Stimulated activated CD4-positive, alpha-beta T cell treated with anti-CD3 and anti-CD28 coated beads, Interleukin-4, amount 100 ng/mL, for 1 hour (primary cell): ENCODE results near the gene RNF2.
"Not testable (repeated sequence)": the region's sequence is repeated elsewhere in the genome, so short reads cannot be mapped to it uniquely, and the experiment has no call there.

ENCODE experiments used
- DNase-seq: peaks from one replicate; pipeline ENCODE4 v3.0.0-alpha.2; 2020

Gene RNF2

GRCh38 chr1:185044981-185045813 lies at the start of gene RNF2:
RNF2 (plus strand) TSS chr1:185045558; CDS start chr1:185087554, 41,996 bp downstream.
- peak; percentile 78 for DNase-seq

DNA sequence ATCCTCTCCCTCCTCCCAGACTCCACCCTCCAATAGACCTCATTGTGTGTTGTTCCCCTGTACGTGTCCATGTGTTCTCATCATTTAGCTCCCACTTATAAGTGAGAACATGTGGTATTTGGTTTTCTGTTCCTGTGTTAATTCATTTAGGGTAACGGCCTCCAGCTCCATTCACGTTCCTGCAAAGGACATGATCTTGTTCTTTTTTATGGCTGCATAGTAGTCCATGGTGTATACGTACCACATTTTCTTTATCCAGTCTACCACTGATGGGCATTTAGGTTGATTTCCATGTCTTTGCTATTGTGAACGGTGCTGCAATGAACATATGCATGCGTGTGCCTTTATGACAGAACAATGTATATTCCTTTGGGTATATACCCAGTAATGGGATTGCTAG lies 45.4 kb upstream of the RNF2 start:
- DNase-seq = not testable (repeated sequence)

- not testable (repeated sequence) for DNase-seq
Measured at GRCh38 chr1:185001312-185001880, 44.0 kb upstream of the RNF2 start.

DNA sequence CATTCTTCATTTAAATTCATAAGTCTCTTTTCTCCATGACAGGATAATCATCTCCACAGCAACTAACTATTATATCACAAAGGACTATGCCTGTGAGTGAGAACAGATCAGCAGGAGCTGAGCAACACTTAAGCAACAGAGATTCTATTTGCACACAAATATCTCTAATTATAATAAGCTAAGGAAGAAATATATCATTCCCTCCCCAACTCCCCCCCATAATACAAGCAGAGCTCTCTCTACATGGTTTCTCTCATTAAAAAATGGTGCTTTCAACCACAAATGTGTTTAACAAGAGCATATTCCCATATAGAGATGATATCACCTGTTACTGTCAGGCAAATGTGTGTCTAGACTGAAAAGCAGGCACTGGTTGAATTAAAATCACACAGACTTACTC lies 36.5 kb upstream of the RNF2 start:
- no peak for DNase-seq

GRCh38 chr1:185010361-185010760 lies 35.0 kb upstream of the RNF2 start:
- DNase-seq = no peak

DNA sequence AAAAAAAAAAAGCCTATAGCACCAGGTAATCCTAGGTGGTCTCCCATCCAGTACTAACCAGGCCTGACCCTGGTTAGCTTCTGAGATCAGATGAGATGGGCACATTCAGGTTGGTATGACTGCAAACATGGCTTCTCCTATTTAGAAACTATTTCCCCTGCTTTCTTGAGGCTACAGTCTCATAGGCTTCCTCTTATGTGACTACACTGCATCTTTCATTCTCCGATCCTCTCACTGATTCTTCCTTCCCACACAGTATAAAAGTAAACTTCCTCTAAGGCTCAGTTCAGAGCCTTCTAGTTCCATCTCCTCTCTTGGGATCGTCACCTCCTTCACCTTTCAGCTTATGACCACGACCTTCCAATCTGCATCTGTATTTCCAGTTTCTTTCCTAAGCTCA lies 30.4 kb upstream of the RNF2 start:
- no peak for DNase-seq

DNA sequence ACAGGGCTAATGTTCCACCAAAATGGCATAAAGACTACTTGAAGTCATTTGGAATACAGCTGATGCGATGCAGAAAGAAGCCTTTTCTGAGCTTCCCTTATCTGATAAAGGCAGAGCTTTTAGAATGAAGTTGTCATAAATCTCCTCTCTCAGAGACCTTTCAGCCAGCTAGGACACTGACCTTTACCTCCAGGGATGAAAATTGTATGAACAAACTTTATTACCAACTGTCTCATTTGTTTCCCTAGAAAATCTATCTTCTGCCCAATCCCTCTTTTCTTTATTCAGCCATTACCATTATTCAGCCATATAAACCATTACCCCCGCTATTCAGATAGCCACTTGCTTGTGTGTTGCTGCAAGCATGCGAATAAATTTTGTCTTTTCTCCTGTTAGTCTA lies 29.7 kb upstream of the RNF2 start:
- DNase-seq = no peak

- no peak for DNase-seq
Measured at GRCh38 chr1:185016880-185017279, 28.5 kb upstream of the RNF2 start.

DNA sequence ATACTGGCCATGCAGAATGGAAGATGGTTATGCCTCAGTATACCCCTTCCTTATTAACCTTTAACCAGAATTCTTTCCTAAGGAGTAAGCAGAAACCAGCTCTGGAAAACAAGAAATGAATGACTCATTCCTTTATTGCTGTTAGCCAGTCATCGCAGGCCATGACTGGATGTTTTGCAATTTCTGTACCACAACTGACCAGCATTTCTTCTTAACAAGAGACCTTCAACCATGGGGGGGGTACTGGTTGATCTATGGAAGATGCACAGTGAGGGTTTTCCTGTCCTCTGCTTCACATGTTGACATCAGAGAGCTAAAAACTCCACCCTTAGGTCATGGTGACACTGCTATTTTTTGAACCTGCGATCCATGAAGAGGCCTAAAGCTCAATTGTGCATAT lies 28.0 kb upstream of the RNF2 start:
- no peak for DNase-seq

DNA sequence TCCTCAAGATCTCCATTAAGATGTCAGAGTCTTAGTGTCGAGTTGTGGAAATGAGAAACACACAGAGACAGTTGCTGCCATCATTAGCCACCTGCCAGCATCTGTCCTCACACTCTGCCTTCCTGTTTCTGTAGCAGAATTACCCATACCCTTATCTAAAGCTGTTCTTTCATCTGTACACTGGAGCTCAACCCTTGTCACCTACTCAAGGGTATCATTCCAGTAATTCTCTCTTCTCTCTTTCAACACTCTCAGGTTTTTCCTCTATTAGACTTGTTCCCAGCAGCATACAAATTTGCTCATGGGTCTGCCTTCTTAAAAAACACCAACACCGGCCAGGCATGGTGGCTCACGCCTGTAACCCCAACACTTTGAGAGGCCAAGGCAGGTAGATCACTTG lies 27.4 kb upstream of the RNF2 start:
- DNase-seq = no peak

GRCh38 chr1:185027252-185027882 lies 18.0 kb upstream of the RNF2 start:
- no peak for DNase-seq

- no peak for DNase-seq
Measured at GRCh38 chr1:185033686-185034085, 11.7 kb upstream of the RNF2 start.

DNA sequence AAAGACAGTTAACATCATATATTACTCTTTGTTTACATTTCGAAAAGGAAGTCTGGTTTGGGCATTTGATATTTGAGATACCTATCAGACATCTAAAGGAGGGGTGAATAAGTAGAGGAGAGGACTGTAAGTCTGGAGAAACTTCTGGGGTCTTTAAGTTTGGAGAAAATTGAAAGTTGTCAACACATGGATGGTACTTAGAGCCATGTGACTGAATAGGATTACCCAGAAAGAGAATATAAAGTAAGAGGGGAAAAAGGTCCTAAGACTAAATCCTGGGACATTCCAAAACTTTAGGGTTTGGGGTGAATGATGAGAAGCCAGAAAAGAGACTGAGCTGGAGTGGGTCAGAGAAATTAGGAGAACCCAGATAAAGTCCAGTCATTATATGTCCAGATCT lies 10.1 kb upstream of the RNF2 start:
- no peak for DNase-seq

- no peak for DNase-seq
Measured at GRCh38 chr1:185038813-185039376, 6.5 kb upstream of the RNF2 start.

DNA sequence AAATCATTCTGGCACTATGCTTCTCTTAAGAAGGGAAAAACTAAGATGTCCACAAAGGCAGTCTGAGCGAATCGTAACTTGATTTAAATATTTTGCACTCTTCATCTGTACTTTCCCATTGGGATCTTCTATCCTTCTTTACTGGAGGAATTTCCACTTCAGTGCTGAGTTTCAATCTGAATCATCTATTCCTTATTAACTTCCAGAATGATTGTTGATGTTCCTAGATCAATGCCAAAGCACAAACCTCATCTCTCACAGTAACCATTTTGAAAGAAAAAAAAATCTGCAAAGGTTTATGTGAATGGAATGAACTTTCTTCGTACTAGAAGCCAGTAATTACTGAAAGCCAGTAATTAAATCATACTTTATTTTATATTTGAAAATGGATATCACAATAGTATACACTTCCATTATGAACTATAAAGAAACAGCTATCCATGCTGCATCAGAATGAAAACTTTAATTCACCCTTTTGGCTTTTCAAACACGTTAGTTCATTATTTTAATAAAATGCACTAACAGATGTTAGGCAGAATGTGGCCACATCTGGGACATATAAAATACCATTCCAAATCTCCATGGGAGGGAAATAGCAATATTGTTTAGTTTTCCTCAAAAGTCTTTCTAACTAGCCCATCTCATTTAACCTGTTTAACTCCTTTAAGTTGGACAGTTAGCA lies 5.5 kb upstream of the RNF2 start:
- DNase-seq = no peak

GRCh38 chr1:185040408-185040735 lies 5.0 kb upstream of the RNF2 start:
- no peak for DNase-seq

DNA sequence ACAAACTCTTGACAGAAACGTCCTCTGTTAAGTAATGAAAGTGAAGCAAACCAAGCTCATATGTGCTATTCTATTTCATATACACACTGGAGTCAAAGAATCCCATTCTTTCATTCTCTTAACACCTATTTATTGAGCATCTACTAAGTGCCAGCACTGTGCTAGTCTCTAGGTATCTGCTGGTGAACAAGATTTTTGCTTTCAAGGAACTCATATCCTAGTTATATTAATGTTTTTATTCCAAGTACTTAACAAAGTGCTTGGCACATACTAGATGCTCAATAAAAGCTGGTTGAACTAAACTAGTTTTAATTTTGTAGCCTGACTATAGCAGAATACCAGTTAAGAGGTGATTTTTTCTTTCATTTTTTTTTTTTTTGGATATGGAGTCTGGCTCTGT lies 3.6 kb upstream of the RNF2 start:
- no peak for DNase-seq

GRCh38 chr1:185042737-185043136 lies 2.6 kb upstream of the RNF2 start:
- no peak for DNase-seq

- DNase-seq = no peak
Measured at GRCh38 chr1:185044387-185044786, 971 bp upstream of the RNF2 start.

- peak; percentile 24 for DNase-seq
Measured at GRCh38 chr1:185045814-185046492, 595 bp downstream of the RNF2 start.

GRCh38 chr1:185046668-185047067 lies 1.3 kb downstream of the RNF2 start:
- DNase-seq = no peak

DNA sequence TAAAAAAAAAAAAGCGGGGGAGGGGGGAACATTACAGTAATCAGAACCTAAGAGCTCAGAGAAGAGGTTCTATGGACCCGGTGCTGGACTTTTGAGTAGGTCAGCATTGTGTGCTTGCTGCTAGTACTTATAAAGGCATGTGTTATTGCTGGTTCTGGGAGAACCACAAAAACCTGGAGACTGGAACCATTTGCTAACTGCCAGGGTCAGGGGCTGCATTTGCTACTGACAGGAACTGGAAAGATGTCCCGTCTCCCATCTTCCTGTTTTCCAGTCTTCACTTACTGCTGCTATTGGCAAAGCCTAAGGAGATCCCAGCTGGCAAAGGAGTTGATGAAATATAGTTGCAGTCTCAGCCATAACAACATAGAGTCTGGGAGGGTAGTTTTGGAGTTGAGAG lies 4.3 kb downstream of the RNF2 start:
- DNase-seq = no peak
